H9 (cell line): ENCODE measurements around the gene CCDC33. TPM values are rescaled to one million over a fixed set of nuclear protein-coding genes. Genes with fewer than 3 reads are reported as not detected.

Source experiments
- DNase-seq: peaks from one replicate; pipeline ENCODE4 v3.0.0-alpha.2; 2017
- H2AFZ ChIP-seq: one replicate; pipeline ENCODE4 v1.6.1; 2013; ENCODE audit warnings: mild to moderate bottlenecking, low read length, control low read depth, moderate library complexity
- H2AK5ac ChIP-seq: 2 replicates; pipeline ENCODE4 v1.6.1; 2013; ENCODE audit warnings: low read length, control low read depth, mixed read lengths; ENCODE audit not compliant: insufficient read length
- H2BK120ac ChIP-seq: one replicate; pipeline ENCODE4 v1.6.1; 2013; ENCODE audit warnings: low read depth, mild to moderate bottlenecking, low read length, control low read depth, inconsistent platforms; ENCODE audit not compliant: poor library complexity, severe bottlenecking
- H2BK12ac ChIP-seq: 2 replicates; pipeline ENCODE4 v1.6.1; 2013; ENCODE audit warnings: low read length, control low read depth, mixed read lengths, low read depth; ENCODE audit not compliant: insufficient read length
- H2BK15ac ChIP-seq: 2 replicates; pipeline ENCODE4 v1.6.1; 2013; ENCODE audit warnings: low read depth, low read length, control low read depth
- H2BK20ac ChIP-seq: one replicate; pipeline ENCODE4 v1.6.1; 2013; ENCODE audit warnings: low read depth, mild to moderate bottlenecking, low read length, control low read depth, inconsistent platforms; ENCODE audit not compliant: poor library complexity, severe bottlenecking
- H2BK5ac ChIP-seq: 2 replicates; pipeline ENCODE4 v1.6.1; 2013; ENCODE audit warnings: low read length, control low read depth, mixed read lengths; ENCODE audit not compliant: insufficient read length
- H3K14ac ChIP-seq: 2 replicates; pipeline ENCODE4 v1.6.1; 2013; ENCODE audit warnings: low read length, control low read depth; ENCODE audit not compliant: insufficient read depth
- H3K18ac ChIP-seq: 2 replicates; pipeline ENCODE4 v1.6.1; 2013; ENCODE audit warnings: low read depth, mild to moderate bottlenecking, mixed read lengths, low read length, control low read depth; ENCODE audit not compliant: insufficient read length
- H3K23ac ChIP-seq: 2 replicates; pipeline ENCODE4 v1.6.1; 2013; ENCODE audit warnings: low read length, control low read depth, mixed read lengths, low read depth; ENCODE audit not compliant: insufficient read length
- H3K23me2 ChIP-seq: 2 replicates; pipeline ENCODE4 v1.6.1; 2013; ENCODE audit warnings: low read depth, mild to moderate bottlenecking, mixed read lengths, low read length, control low read depth; ENCODE audit not compliant: insufficient read length, poor library complexity, severe bottlenecking
- H3K27ac ChIP-seq: 2 replicates; pipeline ENCODE4 v1.5.1; 2013; ENCODE audit warnings: low read length, control low read depth, mixed read lengths, low read depth; ENCODE audit not compliant: insufficient read length
- H3K27me3 ChIP-seq: 2 replicates; pipeline ENCODE4 v1.6.1; 2013; ENCODE audit warnings: low read length, control low read depth, inconsistent platforms; ENCODE audit not compliant: insufficient read depth
- H3K4ac ChIP-seq: 2 replicates; pipeline ENCODE4 v1.6.1; 2013; ENCODE audit warnings: low read depth, mild to moderate bottlenecking, control low read depth, inconsistent platforms, low read length, moderate library complexity
- H3K4me1 ChIP-seq: 2 replicates; pipeline ENCODE4 v1.6.1; 2013; ENCODE audit warnings: low read length, control low read depth, inconsistent platforms; ENCODE audit not compliant: insufficient read depth
- H3K4me2 ChIP-seq: 2 replicates; pipeline ENCODE4 v1.6.1; 2013; ENCODE audit warnings: low read length, control low read depth, mixed read lengths; ENCODE audit not compliant: insufficient read length, insufficient read depth
- H3K56ac ChIP-seq: 2 replicates; pipeline ENCODE4 v1.6.1; 2013; ENCODE audit warnings: low read depth, mild to moderate bottlenecking, mixed read lengths, low read length, control low read depth; ENCODE audit not compliant: insufficient read length
- H3K79me1 ChIP-seq: 2 replicates; pipeline ENCODE4 v1.6.1; 2013; ENCODE audit warnings: low read depth, mild to moderate bottlenecking, moderate library complexity, low read length, control low read depth, inconsistent platforms; ENCODE audit not compliant: insufficient read depth, poor library complexity, severe bottlenecking
- H3K79me2 ChIP-seq: 2 replicates; pipeline ENCODE4 v1.6.1; 2013; ENCODE audit warnings: low read length, control low read depth, inconsistent platforms; ENCODE audit not compliant: insufficient read depth
- H3K9ac ChIP-seq: 2 replicates; pipeline ENCODE4 v1.6.1; 2013; ENCODE audit warnings: low read length, control low read depth, mixed read lengths; ENCODE audit not compliant: insufficient read length; ENCODE audit errors: extremely low read depth
- H3K9me3 ChIP-seq: one replicate; pipeline ENCODE4 v1.6.1; 2013; ENCODE audit warnings: low read depth, low read length, inconsistent platforms; ENCODE audit not compliant: control insufficient read depth
- H3T11ph ChIP-seq: one replicate; pipeline ENCODE4 v1.6.1; 2013; ENCODE audit warnings: mild to moderate bottlenecking, low read length, control low read depth, inconsistent platforms
- H4K20me1 ChIP-seq: one replicate; pipeline ENCODE4 v1.6.1; 2013; ENCODE audit not compliant: control insufficient read depth, insufficient read length, insufficient read depth
- H4K5ac ChIP-seq: 2 replicates; pipeline ENCODE4 v1.6.1; 2013; ENCODE audit warnings: low read depth, mild to moderate bottlenecking, mixed read lengths, low read length, control low read depth; ENCODE audit not compliant: insufficient read length
- H4K8ac ChIP-seq: replicated peaks from 2 replicates; pipeline ENCODE4 v1.6.1; 2013; ENCODE audit warnings: low read length, control low read depth, mixed read lengths, low read depth; ENCODE audit not compliant: insufficient read length
- H4K91ac ChIP-seq: 2 replicates; pipeline ENCODE4 v1.6.1; 2013; ENCODE audit warnings: low read depth, mild to moderate bottlenecking, moderate library complexity, mixed read lengths, low read length, control low read depth; ENCODE audit not compliant: insufficient read length
- H3K27ac Mint-ChIP-seq, 3 experiments: 2 replicates in 2 of 3; 3 replicates in 1 of 3; pipeline ENCODE4 v1.8.0; 2020 to 2021; ENCODE audit warnings: mixed read lengths in 3 of 3, mild to moderate bottlenecking in 1 of 3, moderate library complexity in 1 of 3
- H3K27me3 Mint-ChIP-seq: 2 replicates; pipeline ENCODE4 v1.8.0; 2021; ENCODE audit warnings: low read depth, mild to moderate bottlenecking, moderate library complexity, mixed read lengths
- H3K36me3 Mint-ChIP-seq, 3 experiments: 2 replicates in 2 of 3; 3 replicates in 1 of 3; pipeline ENCODE4 v1.8.0; 2020 to 2021; ENCODE audit warnings: low read depth in 3 of 3, mixed read lengths in 3 of 3; ENCODE audit not compliant: insufficient read depth in 1 of 3
- H3K4me1 Mint-ChIP-seq, 2 experiments: 2 replicates each; pipeline ENCODE4 v1.8.0; 2020; ENCODE audit warnings: mixed read lengths in 2 of 2
- H3K4me3 Mint-ChIP-seq, 2 experiments: 2 replicates in 1 of 2; 3 replicates in 1 of 2; pipeline ENCODE4 v1.8.0; 2020 to 2021; ENCODE audit warnings: mild to moderate bottlenecking in 2 of 2, mixed read lengths in 2 of 2, moderate library complexity in 1 of 2
- H3K9me3 Mint-ChIP-seq, 2 experiments: 2 replicates in 1 of 2; 3 replicates in 1 of 2; pipeline ENCODE4 v1.8.0; 2020; ENCODE audit warnings: mild to moderate bottlenecking in 2 of 2, mixed read lengths in 2 of 2, moderate library complexity in 1 of 2
- WGBS: extraction: QIAGEN DNeasy Blood & Tissue Kit; methylation state at CpG from one replicate; pipeline ENCODE4 v1.1.7; 2013; ENCODE audit warnings: missing lambda C conversion rate, low lambda C conversion rate, mixed read lengths; ENCODE audit not compliant: insufficient read length; ENCODE audit errors: extremely low coverage; 5-methylcytosine and 5-hydroxymethylcytosine counted together
- total RNA-seq: library from RNA; stranded (reverse); gene quantifications from 2 replicates; pipeline ENCODE4 v1.2.1, GENCODE V29; 2021
- TF ChIP-seq, protein P1 (sequence below): fragments of 200-600 bp; sonication (generic); conservative IDR thresholded peaks from 3 replicates; pipeline ENCODE4 v1.8.0; 2021; ENCODE audit warnings: antibody characterized with exemption, mild to moderate bottlenecking

The CCDC33 gene
- total RNA-seq, 1 experiment from 2014 or later: 4.6 TPM

DNA sequence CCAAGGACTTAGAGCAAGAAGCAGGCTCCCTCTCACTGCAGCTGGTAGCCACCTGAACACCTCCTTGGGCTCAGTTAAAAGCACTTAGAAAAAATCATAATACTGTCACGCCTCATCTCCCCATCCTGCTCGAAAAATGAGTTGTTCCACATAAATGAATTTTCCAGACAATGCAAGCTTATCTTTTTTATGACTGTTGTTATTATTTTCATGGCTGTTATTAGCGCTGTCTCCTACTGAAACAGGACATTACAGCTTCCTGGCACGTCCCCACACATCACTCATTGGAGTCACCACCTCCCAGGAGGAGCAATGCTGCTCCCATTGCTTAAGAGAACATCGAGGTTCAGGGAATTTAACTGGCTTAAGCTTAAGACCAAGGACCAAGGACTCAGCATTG is 26.5 kb downstream of the CCDC33 start:
- Histone ChIP-seq H3K23me2 (no peaks in the 10 kb centered on the region), H3K4ac (no peak overlapping the region), H2BK5ac (no peak overlapping the region), H3K4me1 (peaks cover 12% of the 10 kb centered on the region; the same call in 1 of the 2 replicates), H4K20me1 (no peaks in the 10 kb centered on the region), H2BK15ac (no peak overlapping the region), H3K9ac (no peak overlapping the region), H4K8ac (no peak overlapping the region), H2AK5ac (no peak overlapping the region), H3K4me2 (no peak overlapping the region), H4K91ac (no peak overlapping the region), H3K27ac (no peak overlapping the region), H3K23ac (no peak overlapping the region), H2BK120ac (no peak overlapping the region), H3K14ac (no peak overlapping the region), H3K79me2 (no peaks in the 10 kb centered on the region), H4K5ac (no peak overlapping the region), H3T11ph (no peak overlapping the region), H2BK12ac (no peak overlapping the region), H2BK20ac (no peak overlapping the region), H3K79me1 (no peaks in the 10 kb centered on the region), H3K56ac (no peak overlapping the region), H3K27me3 (no peaks in the 10 kb centered on the region), H2AFZ (no peak overlapping the region), H3K18ac (no peak overlapping the region), H3K9me3 (no peaks in the 10 kb centered on the region)
- Mint-ChIP-seq H3K36me3 (no peaks in the 10 kb centered on the region), H3K9me3 (no peaks in the 10 kb centered on the region; a peak in 1 of 5 replicates), H3K4me1 (peaks cover 27 to 44% of the 10 kb centered on the region in 2 experiments), H3K27ac (no peak overlapping the region; a peak in 1 of 7 replicates), H3K4me3 (no peak overlapping the region), H3K27me3 (peaks cover 30% of the 10 kb centered on the region)
- no peak for DNase-seq
- TF ChIP-seq, protein P1, sequence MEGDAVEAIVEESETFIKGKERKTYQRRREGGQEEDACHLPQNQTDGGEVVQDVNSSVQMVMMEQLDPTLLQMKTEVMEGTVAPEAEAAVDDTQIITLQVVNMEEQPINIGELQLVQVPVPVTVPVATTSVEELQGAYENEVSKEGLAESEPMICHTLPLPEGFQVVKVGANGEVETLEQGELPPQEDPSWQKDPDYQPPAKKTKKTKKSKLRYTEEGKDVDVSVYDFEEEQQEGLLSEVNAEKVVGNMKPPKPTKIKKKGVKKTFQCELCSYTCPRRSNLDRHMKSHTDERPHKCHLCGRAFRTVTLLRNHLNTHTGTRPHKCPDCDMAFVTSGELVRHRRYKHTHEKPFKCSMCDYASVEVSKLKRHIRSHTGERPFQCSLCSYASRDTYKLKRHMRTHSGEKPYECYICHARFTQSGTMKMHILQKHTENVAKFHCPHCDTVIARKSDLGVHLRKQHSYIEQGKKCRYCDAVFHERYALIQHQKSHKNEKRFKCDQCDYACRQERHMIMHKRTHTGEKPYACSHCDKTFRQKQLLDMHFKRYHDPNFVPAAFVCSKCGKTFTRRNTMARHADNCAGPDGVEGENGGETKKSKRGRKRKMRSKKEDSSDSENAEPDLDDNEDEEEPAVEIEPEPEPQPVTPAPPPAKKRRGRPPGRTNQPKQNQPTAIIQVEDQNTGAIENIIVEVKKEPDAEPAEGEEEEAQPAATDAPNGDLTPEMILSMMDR: no peak
- WGBS: no CpG with 5 or more reads among the region's 5 CpGs
